ENCODE results near the gene RPAP2. TPM values are rescaled to one million over a fixed set of nuclear protein-coding genes. Genes with fewer than 3 reads are reported as not detected.

Gene RPAP2
- total and polyA plus RNA-seq, 2 of the 8 experiments (the other 6 are each of a cell fraction or from before 2014, with no cell fraction given): 7.9 to 28.4 TPM

DNA sequence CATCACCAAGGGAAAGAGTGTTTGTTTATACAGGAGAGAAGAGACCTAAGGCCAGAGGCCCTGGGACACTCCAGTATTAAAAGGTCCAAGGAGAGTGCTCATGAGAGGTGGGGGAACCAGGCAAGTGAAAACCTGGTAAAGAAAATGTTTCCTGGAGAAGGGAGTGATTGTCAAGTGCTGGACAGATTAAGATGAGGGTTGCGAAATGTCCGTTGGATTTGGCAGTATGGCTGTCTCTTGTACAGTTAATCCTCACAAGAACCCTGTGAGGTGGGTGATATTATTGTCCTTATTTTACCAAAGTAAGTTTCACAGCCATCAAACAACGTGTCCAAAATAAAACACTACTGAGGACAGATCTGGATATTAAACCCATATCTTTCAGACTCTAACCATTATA lies 44.2 kb downstream of the RPAP2 start:
- Histone ChIP-seq H4K20me1 (replicated peaks in 1 of 2; ENCODE audit: control insufficient read depth in 1 of 2, insufficient read depth in 2 of 2, low read length in 2 of 2) (no peaks in the 10 kb centered on the region), H3K4me3 (ENCODE audit: extremely low read depth in 1 of 4, insufficient read depth in 2 of 4, low read depth in 3 of 4, low read length in 4 of 4) (no peak overlapping the region), H2AFZ (ENCODE audit: low read length) (no peak overlapping the region), H3K4me2 (ENCODE audit: insufficient read depth in 1 of 2, low read depth in 2 of 2, low read length in 2 of 2) (no peak overlapping the region), H2BK20ac (ENCODE audit: low read length) (no peak overlapping the region), H3K27ac (ENCODE audit: low read depth, low read length) (no peak overlapping the region), H3K14ac (ENCODE audit: insufficient read length) (no peak overlapping the region), H4K8ac (ENCODE audit: extremely low read depth, insufficient read depth, low read length) (no peak overlapping the region), H3K9me3 (ENCODE audit: insufficient read depth in 2 of 2, low read depth in 1 of 2, low read length in 1 of 2) (no peaks in the 10 kb centered on the region), H3K79me1 (ENCODE audit: low read depth, low read length) (no peaks in the 10 kb centered on the region), H2AK5ac (ENCODE audit: low read depth, low read length) (no peak overlapping the region), H3K23ac (ENCODE audit: insufficient read length) (no peak overlapping the region), H2BK120ac (replicated peaks; ENCODE audit: low read depth, low read length) (no peak overlapping the region), H2BK12ac (ENCODE audit: low read depth, low read length) (no peak overlapping the region), H4K91ac (replicated peaks; ENCODE audit: insufficient read length, low read length) (no peak overlapping the region), H2BK5ac (ENCODE audit: low read depth, low read length) (no peak overlapping the region), H3K4ac (replicated peaks; ENCODE audit: insufficient read length, low read depth, low read length) (no peak overlapping the region), H2BK15ac (ENCODE audit: low read length) (no peak overlapping the region), H3K27me3 (replicated peaks in 1 of 4; ENCODE audit: control insufficient read depth in 3 of 4, extremely low read depth in 1 of 4, insufficient read depth in 3 of 4, low read length in 3 of 4) (no peaks in the 10 kb centered on the region), H3K9ac (replicated peaks in 1 of 4; ENCODE audit: extremely low read depth in 1 of 4, low read depth in 3 of 4, low read length in 3 of 4) (no peak overlapping the region), H4K5ac (ENCODE audit: insufficient read length, low read depth, low read length) (no peak overlapping the region), H3K18ac (ENCODE audit: extremely low read depth, low read length) (no peak overlapping the region), H3K4me1 (replicated peaks in 1 of 4; ENCODE audit: control insufficient read depth in 3 of 4, insufficient read depth in 4 of 4, low read length in 3 of 4) (no peaks in the 10 kb centered on the region), H3K56ac (replicated peaks; ENCODE audit: insufficient read length, low read depth, low read length) (no peak overlapping the region), H3K36me3 (ENCODE audit: control insufficient read depth in 2 of 4, insufficient read depth in 4 of 4, low read length in 3 of 4) (peaks cover 0 to 12% (median 2%) of the 10 kb centered on the region in 4 experiments; a peak in 3 of 8 replicates), H3K23me2 (ENCODE audit: low read depth, low read length) (no peaks in the 10 kb centered on the region), H3K79me2 (ENCODE audit: control insufficient read depth in 1 of 2, insufficient read depth in 2 of 2, low read length in 2 of 2) (no peaks in the 10 kb centered on the region)
- TF ChIP-seq RXRA (IDR thresholded peaks at IDR 0.05; ENCODE audit: insufficient read depth, low read depth, low read length) (no peak), BACH1 (IDR thresholded peaks at IDR 0.05; ENCODE audit: low read length) (no peak), CTBP2 (IDR thresholded peaks at IDR 0.05; ENCODE audit: borderline replicate concordance, insufficient read depth, insufficient read length, low read length) (no peak), CBX8 (IDR thresholded peaks at IDR 0.05; ENCODE audit: borderline replicate concordance, low read depth, low read length) (no peak)
- 94% methylated on average over 3 of the region's 3 CpGs; no CpG with 5 or more reads in 1 of the 2 experiments for WGBS, 2 experiments (ENCODE audit: extremely low coverage in 1 of 2, insufficient coverage in 1 of 2, insufficient read length in 1 of 2, insufficient replicate concordance in 2 of 2, low coverage in 1 of 2, low lambda C conversion rate in 2 of 2, missing lambda C conversion rate in 1 of 2)
- DNase-seq (ENCODE audit: low read depth in 1 of 2, low spot score in 2 of 2) (no peak), FAIRE-seq (no peak)
- CTCF ChIA-PET (ENCODE audit: partially characterized antibody): no interaction called here
- POLR2A ChIA-PET (ENCODE audit: partially characterized antibody): no interaction called here

All from H1 (cell line).